AG09319 (cell line): ENCODE measurements around the gene TRPM5.

Experiments used
- DNase-seq: peaks from one replicate; pipeline ENCODE4 v3.0.0-alpha.2; 2010; ENCODE audit warnings: low read depth; ENCODE audit errors: extremely low read depth
- CTCF ChIP-seq: IDR thresholded peaks from 2 replicates; pipeline ENCODE4 v1.5.1; 2011; ENCODE audit warnings: low read depth, mild to moderate bottlenecking, inconsistent platforms, low read length, moderate library complexity

TRPM5 gene

GRCh38 chr11:2432628-2433071, 11.7 kb downstream of the TRPM5 start:
- no peak for DNase-seq
- no peak for TF ChIP-seq CTCF

GRCh38 chr11:2432171-2432621, 12.1 kb downstream of the TRPM5 start:
- DNase-seq = no peak
- no peak for TF ChIP-seq CTCF

- no peak for TF ChIP-seq CTCF
Observed at GRCh38 chr11:2431395-2431794, 12.9 kb downstream of the TRPM5 start.

GRCh38 chr11:2428322-2428795, 16.0 kb downstream of the TRPM5 start:
- TF ChIP-seq CTCF = peak; percentile 75
- peak; percentile 1 for DNase-seq

More at GRCh38 chr11:2431395-2431794, 12.9 kb downstream of the TRPM5 start:
- no peak for DNase-seq

- no peak for DNase-seq
Observed at GRCh38 chr11:2427721-2428321, 16.5 kb downstream of the TRPM5 start.

GRCh38 chr11:2426826-2427521, 17.3 kb downstream of the TRPM5 start:
- TF ChIP-seq CTCF = no peak
- no peak for DNase-seq

More at GRCh38 chr11:2427721-2428321, 16.5 kb downstream of the TRPM5 start:
- no peak for TF ChIP-seq CTCF

- no peak for TF ChIP-seq CTCF
- no peak for DNase-seq
Observed at GRCh38 chr11:2426221-2426620, 18.1 kb downstream of the TRPM5 start.
